Fibroblast of lung (primary cell): Measurements from ENCODE around the gene PAPLN.

ENCODE experiments used
- CTCF ChIP-seq, 2 donors: IDR thresholded peaks in 1 of 2; conservative IDR thresholded peaks in 1 of 2; 1 replicate in 1 of 2; 2 replicates in 1 of 2; pipeline ENCODE4 v1.5.1; 2011 to 2012; ENCODE audit warnings: low read length in 2 of 2, control low read depth in 1 of 2, inconsistent platforms in 1 of 2, low read depth in 1 of 2, mild to moderate bottlenecking in 1 of 2
- EZH2 ChIP-seq: IDR thresholded peaks from 2 replicates; pipeline ENCODE4 v1.5.1; 2012; ENCODE audit warnings: low read length, control low read depth, mild to moderate bottlenecking; ENCODE audit errors: missing control alignments

- peak; percentile 47 to 71 for TF ChIP-seq CTCF (conservative IDR thresholded peaks at IDR 0.05 in 1 of 2, IDR thresholded peaks at IDR 0.05 in 1 of 2; ENCODE audit: low read depth in 1 of 2, low read length in 2 of 2)
- no peak for TF ChIP-seq EZH2
These were observed 58.0 kb downstream of the PAPLN start for GRCh38 chr14:73295198-73295796.
